Glutamatergic neuron (in vitro differentiated cells): ENCODE results near the gene LYST. TPM values are rescaled to one million over a fixed set of nuclear protein-coding genes. Genes with fewer than 3 reads are reported as not detected.
"Not testable (repeated sequence)": the region's sequence is repeated elsewhere in the genome, so short reads cannot be mapped to it uniquely, and the experiment has no call there.

Experiments used
- DNase-seq: peaks from one replicate; pipeline ENCODE4 v3.0.0; 2022
- H3K27ac Mint-ChIP-seq: one replicate; pipeline ENCODE4 v1.8.0; 2020; ENCODE audit warnings: mild to moderate bottlenecking, mixed read lengths, inconsistent platforms; ENCODE audit not compliant: unreplicated experiment
- H3K27me3 Mint-ChIP-seq: one replicate; pipeline ENCODE4 v1.8.0; 2020; ENCODE audit warnings: mild to moderate bottlenecking, moderate library complexity, mixed read lengths, inconsistent platforms; ENCODE audit not compliant: unreplicated experiment
- H3K36me3 Mint-ChIP-seq: one replicate; pipeline ENCODE4 v1.8.0; 2020; ENCODE audit warnings: mild to moderate bottlenecking, mixed read lengths, inconsistent platforms; ENCODE audit not compliant: unreplicated experiment
- H3K4me1 Mint-ChIP-seq: one replicate; pipeline ENCODE4 v1.8.0; 2020; ENCODE audit warnings: mild to moderate bottlenecking, low read depth, mixed read lengths, inconsistent platforms; ENCODE audit not compliant: unreplicated experiment
- H3K4me3 Mint-ChIP-seq: one replicate; pipeline ENCODE4 v1.8.0; 2020; ENCODE audit warnings: mild to moderate bottlenecking, mixed read lengths, inconsistent platforms; ENCODE audit not compliant: unreplicated experiment
- H3K9me3 Mint-ChIP-seq: one replicate; pipeline ENCODE4 v1.8.0; 2020; ENCODE audit warnings: mild to moderate bottlenecking, moderate library complexity, mixed read lengths, inconsistent platforms; ENCODE audit not compliant: unreplicated experiment
- CTCF ChIP-seq: fragments of 200-600 bp; sonication (generic); IDR thresholded peaks from one replicate; pipeline ENCODE4 v1.5.0; 2021; ENCODE audit not compliant: partially characterized antibody, unreplicated experiment
- long read RNA-seq: library from polyadenylated mRNA; unstranded; transcript quantifications from one replicate; pipeline ENCODE4 v2.0.0, GENCODE V29; 2020; ENCODE audit not compliant: unreplicated experiment
- total RNA-seq: library from RNA; stranded (reverse); fragmentation: NEBNext Ultra II Directional; extraction: Animal tissue kit (Norgen Biotek cat#: 25700); gene quantifications from one replicate; pipeline ENCODE4 v1.2.1, GENCODE V29; 2021; ENCODE audit not compliant: unreplicated experiment

LYST gene
- 33.6 TPM for total RNA-seq
- long read RNA-seq, partial matches to known transcripts, result 3 of 5 reads
- long read RNA-seq, other reads (novel, unspliced or antisense), result 2 of 5 reads

- Mint-ChIP-seq H3K36me3 (no peaks in the 10 kb centered on the region), H3K4me1 (peaks cover 14% of the 10 kb centered on the region), H3K27ac (peak within 1 kb of the TSS; percentile 98), H3K4me3 (peak within 1 kb of the TSS; percentile 92), H3K9me3 (peaks cover 7% of the 10 kb centered on the region), H3K27me3 (peaks cover 4% of the 10 kb centered on the region)
- TF ChIP-seq CTCF, result no peak
- peak; percentile 74 for DNase-seq
These were observed at the start of gene LYST for GRCh38 chr1:235866205-235866912. LYST (minus strand) TSS chr1:235866906; CDS start chr1:235830417, 36,489 bp downstream.

- peaks cover 19% of the 10 kb centered on the region for H3K4me1 Mint-ChIP-seq
- H3K27me3 Mint-ChIP-seq, H3K9me3 Mint-ChIP-seq, H3K27ac Mint-ChIP-seq, DNase-seq, H3K36me3 Mint-ChIP-seq, H3K4me3 Mint-ChIP-seq: not testable (repeated sequence)
These were observed 48.8 kb upstream of the LYST start for GRCh38 chr1:235915489-235915888.

- H3K4me3 Mint-ChIP-seq, result no peak overlapping the region
- TF ChIP-seq CTCF, result no peak
- peaks cover 9% of the 10 kb centered on the region for H3K4me1 Mint-ChIP-seq
- no peak overlapping the region for H3K27ac Mint-ChIP-seq
- peaks cover 2% of the 10 kb centered on the region for H3K27me3 Mint-ChIP-seq
- H3K36me3 Mint-ChIP-seq, result no peaks in the 10 kb centered on the region
- DNase-seq, result no peak
- H3K9me3 Mint-ChIP-seq, result peaks cover 1% of the 10 kb centered on the region
These were observed 46.6 kb upstream of the LYST start for GRCh38 chr1:235913311-235913710.

- H3K4me3 Mint-ChIP-seq, result no peak overlapping the region
- DNase-seq, result no peak
- H3K36me3 Mint-ChIP-seq, result no peaks in the 10 kb centered on the region
- no peak for TF ChIP-seq CTCF
- peaks cover 5% of the 10 kb centered on the region for H3K4me1 Mint-ChIP-seq
- H3K27me3 Mint-ChIP-seq, result peaks cover 2% of the 10 kb centered on the region
- H3K27ac Mint-ChIP-seq, result no peak overlapping the region
- peaks cover 1% of the 10 kb centered on the region for H3K9me3 Mint-ChIP-seq
These were observed 45.2 kb upstream of the LYST start for GRCh38 chr1:235911876-235912275.

- Mint-ChIP-seq H3K27ac (no peak overlapping the region), H3K4me1 (peaks cover 5% of the 10 kb centered on the region), H3K4me3 (no peak overlapping the region), H3K27me3 (peaks cover 2% of the 10 kb centered on the region), H3K9me3 (peaks cover 1% of the 10 kb centered on the region), H3K36me3 (no peaks in the 10 kb centered on the region)
- DNase-seq, result no peak
- TF ChIP-seq CTCF, result no peak
These were observed 44.6 kb upstream of the LYST start for GRCh38 chr1:235911300-235911662.
